Left lung (tissue), 10 donors: Measurements from ENCODE around the gene SUGP2. TPM values are rescaled to one million over a fixed set of nuclear protein-coding genes. Genes with fewer than 3 reads are reported as not detected.

Experiments
- ATAC-seq: fragments of 200-7000 bp; cut with Tn5 transposase; one replicate; pipeline ENCODE4 v1.9.1; 2020; ENCODE audit warnings: moderate library complexity
- DNase-seq, 4 donors: peaks; one replicate each; pipeline ENCODE4 v3.0.0-alpha.2; 2013 to 2020
- H3K27ac ChIP-seq, 2 donors: fragments of 200-600 bp; sonication (generic) in 1 of 2; one replicate each; pipeline versions ENCODE4 v1.5.0 to v1.8.0; 2020 to 2021
- H3K27me3 ChIP-seq, 2 donors: fragments of 200-600 bp; sonication (generic) in 1 of 2; one replicate each; pipeline versions ENCODE4 v1.5.0 to v1.8.0; 2020 to 2021
- H3K36me3 ChIP-seq, 2 donors: fragments of 200-600 bp; sonication (generic) in 1 of 2; one replicate each; pipeline versions ENCODE4 v1.5.0 to v1.8.0; 2020 to 2021
- H3K4me1 ChIP-seq, 2 donors: fragments of 200-600 bp; one replicate each; pipeline ENCODE4 v1.8.0; 2021
- H3K4me3 ChIP-seq, 2 donors: fragments of 200-600 bp; sonication (generic) in 1 of 2; one replicate each; pipeline versions ENCODE4 v1.5.0 to v1.8.0; 2020 to 2021; ENCODE audit warnings: mild to moderate bottlenecking in 1 of 2
- H3K9me3 ChIP-seq, 2 donors: fragments of 200-600 bp; sonication (generic) in 1 of 2; one replicate each; pipeline versions ENCODE4 v1.5.0 to v1.8.0; 2020 to 2021
- intact Hi-C, 2 donors: fragments of 100-400 bp; cut with DNase I; formaldehyde crosslinking; loops; one replicate each; pipeline versions ENCODE4 v1.11.2 to v1.14.2; 2022
- polyA plus RNA-seq, 6 donors: library from polyadenylated mRNA; unstranded; fragments of 120-200 nt; gene quantifications; one replicate each; pipeline ENCODE4 v1.2.1, GENCODE V29; 2013; ENCODE audit not compliant: insufficient read length in 6 of 6
- total RNA-seq, 2 donors: library from RNA; stranded (reverse); fragmentation: NEBNext Ultra II Directional; extraction: Animal tissue kit (Norgen Biotek cat#: 25700); gene quantifications; one replicate each; pipeline ENCODE4 v1.2.1, GENCODE V29; 2021
- TF ChIP-seq, protein P1 (sequence below), 2 donors: fragments of 200-600 bp; sonication (generic) in 1 of 2; IDR thresholded peaks; one replicate each; pipeline versions ENCODE4 v1.5.0 to v1.8.0; 2021; ENCODE audit warnings: antibody characterized with exemption in 2 of 2
- donor health status: DM: no; HTN: yes; CAD: no.
- donor health status: DM: no; HTN: no; CAD: no.

The SUGP2 gene
- total and polyA plus RNA-seq, 8 donors = 64.2 to 139 (median 103) TPM

DNA sequence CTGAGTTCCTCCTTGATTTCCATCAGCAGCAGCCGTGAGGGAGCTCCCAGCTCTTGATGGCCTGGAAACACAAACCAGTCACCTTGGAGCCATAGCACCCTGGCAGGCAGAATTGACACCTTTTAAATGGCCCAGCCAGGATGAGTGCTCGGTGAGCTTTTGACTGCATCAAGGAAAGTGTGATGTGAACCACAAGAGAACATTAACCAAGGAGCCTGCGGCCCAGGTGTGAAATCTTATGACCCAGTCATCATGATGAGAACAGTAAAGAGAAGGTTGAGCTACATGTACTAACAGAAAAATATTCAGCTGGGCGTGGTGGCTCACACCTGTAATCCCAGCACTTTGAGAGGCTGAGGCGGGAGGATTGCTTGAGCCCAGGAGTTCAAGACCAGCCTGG is 22.8 kb downstream of the SUGP2 start:
- Histone ChIP-seq H3K4me1 (no peaks in the 10 kb centered on the region), H3K27me3 (no peaks in the 10 kb centered on the region), H3K9me3 (no peaks in the 10 kb centered on the region), H3K36me3 (peaks cover 0 to 96% of the 10 kb centered on the region in 2 donors), H3K27ac (no peak overlapping the region), H3K4me3 (no peak overlapping the region)
- ATAC-seq (no peak), DNase-seq (peak in 1 of 4 donors; percentile 12)
- TF ChIP-seq, protein P1, sequence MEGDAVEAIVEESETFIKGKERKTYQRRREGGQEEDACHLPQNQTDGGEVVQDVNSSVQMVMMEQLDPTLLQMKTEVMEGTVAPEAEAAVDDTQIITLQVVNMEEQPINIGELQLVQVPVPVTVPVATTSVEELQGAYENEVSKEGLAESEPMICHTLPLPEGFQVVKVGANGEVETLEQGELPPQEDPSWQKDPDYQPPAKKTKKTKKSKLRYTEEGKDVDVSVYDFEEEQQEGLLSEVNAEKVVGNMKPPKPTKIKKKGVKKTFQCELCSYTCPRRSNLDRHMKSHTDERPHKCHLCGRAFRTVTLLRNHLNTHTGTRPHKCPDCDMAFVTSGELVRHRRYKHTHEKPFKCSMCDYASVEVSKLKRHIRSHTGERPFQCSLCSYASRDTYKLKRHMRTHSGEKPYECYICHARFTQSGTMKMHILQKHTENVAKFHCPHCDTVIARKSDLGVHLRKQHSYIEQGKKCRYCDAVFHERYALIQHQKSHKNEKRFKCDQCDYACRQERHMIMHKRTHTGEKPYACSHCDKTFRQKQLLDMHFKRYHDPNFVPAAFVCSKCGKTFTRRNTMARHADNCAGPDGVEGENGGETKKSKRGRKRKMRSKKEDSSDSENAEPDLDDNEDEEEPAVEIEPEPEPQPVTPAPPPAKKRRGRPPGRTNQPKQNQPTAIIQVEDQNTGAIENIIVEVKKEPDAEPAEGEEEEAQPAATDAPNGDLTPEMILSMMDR (IDR thresholded peaks at IDR 0.05) = no peak
- intact Hi-C loops = no loop called here

DNA sequence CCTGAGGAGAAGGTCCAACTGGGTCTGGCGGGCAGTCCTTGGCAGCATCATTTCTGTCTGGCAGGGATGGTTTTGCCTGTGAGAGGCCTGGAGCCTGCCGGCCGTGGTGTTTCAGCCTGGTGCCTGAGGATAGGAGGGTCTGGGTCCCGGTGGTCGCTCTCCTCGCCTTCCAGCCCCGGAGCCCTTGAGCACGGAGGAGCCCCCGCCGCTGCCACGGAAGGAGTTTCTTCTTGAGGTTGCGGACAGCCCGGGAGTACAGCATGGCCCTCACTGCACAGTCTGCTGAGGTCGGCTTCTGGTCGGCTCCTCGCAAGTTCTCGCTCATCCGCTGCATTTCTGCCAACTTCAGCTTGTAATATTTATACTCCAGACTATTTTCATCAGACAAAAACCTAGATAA is 23.4 kb downstream of the SUGP2 start:
- peak in 1 of 4 donors; percentile 57 for DNase-seq
- no peak for ATAC-seq

DNA sequence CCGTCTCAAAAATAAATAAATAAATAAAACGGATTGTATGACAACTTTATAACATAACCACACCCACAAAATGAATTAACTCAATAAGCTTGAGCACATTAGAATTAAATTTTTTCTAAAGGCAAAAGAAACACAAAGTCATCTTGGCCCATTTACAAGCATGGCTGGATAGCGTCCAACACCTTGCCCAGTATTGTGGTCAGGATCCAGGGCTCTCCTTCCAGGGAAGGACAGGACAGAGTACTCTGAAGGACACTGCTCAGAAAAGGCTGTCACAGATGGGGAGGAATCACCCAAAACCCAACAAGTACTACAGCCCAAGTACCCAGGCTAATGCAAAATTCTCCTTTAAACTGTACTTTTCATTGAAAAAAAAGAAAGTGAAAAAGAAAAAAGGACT is 27.1 kb downstream of the SUGP2 start:
- ATAC-seq (no peak), DNase-seq (no peak)
- H3K36me3 ChIP-seq = peaks cover 0 to 97% of the 10 kb centered on the region in 2 donors
- no peak overlapping the region for H3K4me3 ChIP-seq
- TF ChIP-seq, protein P1 (IDR thresholded peaks at IDR 0.05) = no peak
- H3K27me3 ChIP-seq = no peaks in the 10 kb centered on the region
- no peaks in the 10 kb centered on the region for H3K4me1 ChIP-seq
- no peaks in the 10 kb centered on the region for H3K9me3 ChIP-seq
- intact Hi-C loops = no loop called here
- H3K27ac ChIP-seq = no peak overlapping the region

More for the DNA sequence above, 23.4 kb downstream of the SUGP2 start:
- H3K9me3 ChIP-seq = no peaks in the 10 kb centered on the region
- H3K27ac ChIP-seq = no peak overlapping the region
- TF ChIP-seq, protein P1 (IDR thresholded peaks at IDR 0.05) = no peak
- no peaks in the 10 kb centered on the region for H3K4me1 ChIP-seq
- no peak overlapping the region for H3K4me3 ChIP-seq
- no peaks in the 10 kb centered on the region for H3K27me3 ChIP-seq
- peaks cover 0 to 96% of the 10 kb centered on the region in 2 donors for H3K36me3 ChIP-seq
- intact Hi-C loops = no loop called here

DNA sequence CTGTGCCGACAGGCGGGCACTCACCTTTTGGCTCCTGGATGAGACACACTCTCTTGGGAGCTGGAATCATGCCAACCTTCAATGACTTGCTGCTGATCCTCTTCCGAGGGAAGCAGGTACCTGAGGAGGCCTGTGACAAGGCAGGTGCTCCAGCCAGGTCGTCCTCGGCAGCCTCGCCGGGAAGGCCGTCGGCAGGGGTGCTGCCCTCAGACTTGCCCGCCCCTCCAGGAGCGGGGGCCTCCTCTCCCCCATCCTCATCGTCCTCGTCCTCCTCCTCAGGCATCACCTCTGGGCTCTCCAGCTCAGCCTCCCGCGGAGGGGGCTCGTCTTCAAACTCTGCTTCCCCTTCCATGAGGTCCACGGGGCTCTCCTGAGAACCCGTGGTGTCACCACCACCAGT is 29.2 kb downstream of the SUGP2 start:
- intact Hi-C loops = no loop called here
- TF ChIP-seq, protein P1 (IDR thresholded peaks at IDR 0.05) = no peak
- ATAC-seq (no peak), DNase-seq (peak in 1 of 4 donors; percentile 67)
- no peak overlapping the region for H3K4me3 ChIP-seq
- peaks cover 0 to 97% of the 10 kb centered on the region in 2 donors for H3K36me3 ChIP-seq
- H3K27ac ChIP-seq = no peak overlapping the region
- H3K9me3 ChIP-seq = no peaks in the 10 kb centered on the region
- no peaks in the 10 kb centered on the region for H3K27me3 ChIP-seq
- H3K4me1 ChIP-seq = no peaks in the 10 kb centered on the region

DNA sequence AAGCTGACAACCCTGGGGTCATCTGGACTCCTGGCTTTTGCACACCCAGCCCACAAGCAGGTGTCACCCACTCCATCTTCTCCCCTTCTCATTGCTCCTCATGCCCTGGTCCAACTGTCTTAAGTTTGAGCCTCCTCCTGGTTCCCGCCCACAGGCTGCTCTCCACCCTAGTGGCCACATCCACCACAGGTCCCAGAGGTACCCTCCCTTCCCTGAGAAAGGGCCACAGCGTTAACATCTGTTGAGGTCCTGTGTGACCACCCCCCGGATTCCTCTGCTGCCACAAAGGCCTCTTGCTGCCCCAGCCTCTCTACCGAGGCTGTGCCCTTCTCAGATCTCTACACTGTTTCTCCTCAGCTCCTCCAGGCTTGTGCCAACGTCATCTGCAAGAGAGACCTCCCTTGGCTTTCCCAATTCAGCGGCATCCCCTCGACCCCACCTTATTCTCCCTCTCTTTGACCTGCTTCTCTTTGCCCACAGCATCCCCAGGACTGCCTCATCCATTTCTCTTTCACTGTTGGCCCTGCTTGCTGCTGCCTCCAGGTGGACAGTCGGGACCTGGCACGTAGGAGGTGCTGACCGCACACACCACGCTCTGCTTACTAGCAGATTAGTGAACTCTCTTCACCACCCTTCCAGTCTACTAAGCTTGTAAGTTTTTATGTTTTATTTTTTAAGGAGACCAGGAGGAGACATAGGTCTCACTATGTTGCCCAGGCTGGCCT is 33.3 kb downstream of the SUGP2 start:
- Histone ChIP-seq H3K4me3 (no peak overlapping the region), H3K27me3 (no peaks in the 10 kb centered on the region), H3K27ac (no peak overlapping the region), H3K9me3 (no peaks in the 10 kb centered on the region), H3K4me1 (peaks cover 0 to 2% of the 10 kb centered on the region in 2 donors), H3K36me3 (peaks cover 0 to 95% of the 10 kb centered on the region in 2 donors)
- DNase-seq = peak in 1 of 4 donors; percentile 30
- ATAC-seq = no peak
- intact Hi-C loops = no loop called here
- TF ChIP-seq, protein P1 (IDR thresholded peaks at IDR 0.05) = no peak
